DOHH2 (cell line): ENCODE measurements around the gene POC1B.

ENCODE experiments used
- EZH2phosphoT487 ChIP-seq: fragments of 200-600 bp; sonication (generic); IDR thresholded peaks from 2 replicates; pipeline ENCODE4 v1.6.1; 2017; ENCODE audit warnings: borderline replicate concordance, mild to moderate bottlenecking, antibody characterized with exemption, low read length, moderate library complexity, mixed read lengths
- TF ChIP-seq, protein P1 (sequence below): fragments of 200-600 bp; sonication (generic); IDR thresholded peaks from one replicate; pipeline ENCODE4 v1.5.1; 2014; ENCODE audit warnings: antibody characterized with exemption, mild to moderate bottlenecking, low read depth, low read length; ENCODE audit not compliant: poor library complexity, severe bottlenecking

DNA sequence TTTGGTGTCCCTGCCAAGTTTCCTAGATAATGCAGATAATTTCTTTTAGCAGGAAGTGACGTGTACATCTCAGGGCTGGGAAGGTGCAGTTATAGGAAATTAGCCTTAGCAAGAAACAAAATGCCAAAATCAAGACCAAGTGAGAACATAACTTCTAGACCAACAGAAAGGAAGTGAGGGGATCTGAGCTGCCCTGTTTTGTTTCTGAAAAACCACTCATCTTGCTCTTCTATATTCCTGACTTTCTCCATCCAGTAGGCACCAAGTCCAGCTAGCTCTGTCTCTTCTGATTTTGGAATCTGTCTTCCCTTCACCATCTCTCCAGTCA is 149.7 kb downstream of the POC1B start:
- TF ChIP-seq, protein P1, sequence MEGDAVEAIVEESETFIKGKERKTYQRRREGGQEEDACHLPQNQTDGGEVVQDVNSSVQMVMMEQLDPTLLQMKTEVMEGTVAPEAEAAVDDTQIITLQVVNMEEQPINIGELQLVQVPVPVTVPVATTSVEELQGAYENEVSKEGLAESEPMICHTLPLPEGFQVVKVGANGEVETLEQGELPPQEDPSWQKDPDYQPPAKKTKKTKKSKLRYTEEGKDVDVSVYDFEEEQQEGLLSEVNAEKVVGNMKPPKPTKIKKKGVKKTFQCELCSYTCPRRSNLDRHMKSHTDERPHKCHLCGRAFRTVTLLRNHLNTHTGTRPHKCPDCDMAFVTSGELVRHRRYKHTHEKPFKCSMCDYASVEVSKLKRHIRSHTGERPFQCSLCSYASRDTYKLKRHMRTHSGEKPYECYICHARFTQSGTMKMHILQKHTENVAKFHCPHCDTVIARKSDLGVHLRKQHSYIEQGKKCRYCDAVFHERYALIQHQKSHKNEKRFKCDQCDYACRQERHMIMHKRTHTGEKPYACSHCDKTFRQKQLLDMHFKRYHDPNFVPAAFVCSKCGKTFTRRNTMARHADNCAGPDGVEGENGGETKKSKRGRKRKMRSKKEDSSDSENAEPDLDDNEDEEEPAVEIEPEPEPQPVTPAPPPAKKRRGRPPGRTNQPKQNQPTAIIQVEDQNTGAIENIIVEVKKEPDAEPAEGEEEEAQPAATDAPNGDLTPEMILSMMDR: no peak
- TF ChIP-seq EZH2phosphoT487: no peak
